Esophagus squamous epithelium (tissue), 4 donors: Measurements from ENCODE around the gene SUN5.

Experiments
- CTCF ChIP-seq, 6 experiments: fragments of 450-650 bp in 4 of 6; fragments of 200-600 bp in 2 of 6; sonication (generic) in 2 of 6; IDR thresholded peaks; one replicate each; pipeline ENCODE4 v1.5.1; 2016 to 2019; ENCODE audit warnings: antibody characterized with exemption in 6 of 6, mild to moderate bottlenecking in 4 of 6, moderate library complexity in 4 of 6
- POLR2A ChIP-seq, 4 donors: fragments of 450-650 bp; IDR thresholded peaks; one replicate each; pipeline ENCODE4 v1.6.1; 2017; ENCODE audit warnings: antibody characterized with exemption in 4 of 4, mild to moderate bottlenecking in 4 of 4, moderate library complexity in 3 of 4

DNA sequence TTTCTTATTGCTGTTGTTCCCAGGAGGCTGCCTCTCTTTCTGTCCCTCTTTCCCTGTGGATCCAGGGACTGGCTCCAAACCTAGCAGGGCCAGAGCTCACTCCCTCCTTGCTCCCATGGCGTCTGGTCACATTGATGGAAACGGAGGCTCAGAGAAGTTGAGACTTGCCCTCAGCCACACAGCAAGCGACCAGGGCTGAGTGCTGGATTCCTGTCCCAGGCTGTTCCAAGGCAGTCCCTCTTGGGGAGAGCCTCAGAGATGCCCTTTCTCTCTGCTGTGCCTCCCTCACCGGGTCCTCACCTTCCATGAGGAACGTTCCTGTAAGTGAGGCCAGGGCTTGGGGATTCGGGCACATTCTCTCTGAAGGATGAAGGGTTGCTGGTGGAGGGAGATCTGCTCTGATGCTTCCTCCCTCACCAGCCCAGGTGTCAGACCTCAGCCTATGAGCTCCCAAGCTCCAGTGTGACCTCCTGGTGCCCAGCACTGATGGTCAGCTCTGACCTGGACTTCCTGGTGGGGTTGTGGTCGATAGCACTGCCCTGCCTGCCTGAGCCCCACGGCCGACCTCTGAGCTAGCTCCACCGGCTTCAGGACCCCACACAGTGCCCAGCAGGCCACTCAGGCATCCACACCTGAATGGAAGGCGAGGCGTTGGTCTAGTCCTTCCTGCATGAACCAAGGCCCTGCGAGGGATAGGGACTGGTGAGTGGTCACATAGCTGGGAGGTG lies 26.8 kb downstream of the SUN5 start:
- TF ChIP-seq POLR2A (IDR thresholded peaks at IDR 0.05), result no peak
- TF ChIP-seq CTCF (IDR thresholded peaks at IDR 0.05), result no peak
